Measurements from ENCODE around the gene FAM13B.

Gene FAM13B

GRCh38 chr5:137935190-137935589 is 97.7 kb downstream of the FAM13B start:
- peaks cover 37% of the 10 kb centered on the region for H3K36me3 ChIP-seq (ENCODE audit: control insufficient read depth, insufficient read depth, low read length)
- no peaks in the 10 kb centered on the region for H3K9me3 ChIP-seq (ENCODE audit: control insufficient read depth, low read length)
- WGBS, 2 experiments (ENCODE audit: insufficient coverage in 2 of 2) = no CpG with 5 or more reads among the region's 1 CpG
- H3K27ac ChIP-seq (ENCODE audit: low read depth, low read length, severe bottlenecking) = peak overlapping the region; percentile 11
- H3K4me1 ChIP-seq (ENCODE audit: control insufficient read depth, insufficient read depth, low read length, poor library complexity, severe bottlenecking) = no peaks in the 10 kb centered on the region
- H3K4me3 ChIP-seq (ENCODE audit: extremely low read depth, insufficient read depth, low read length, poor library complexity, severe bottlenecking) = no peak overlapping the region

- Histone ChIP-seq H3K27ac (ENCODE audit: low read depth, low read length, severe bottlenecking) (no peak overlapping the region), H3K4me3 (ENCODE audit: extremely low read depth, insufficient read depth, low read length, poor library complexity, severe bottlenecking) (no peak overlapping the region), H3K9me3 (ENCODE audit: control insufficient read depth, low read length) (no peaks in the 10 kb centered on the region), H3K4me1 (ENCODE audit: control insufficient read depth, insufficient read depth, low read length, poor library complexity, severe bottlenecking) (no peaks in the 10 kb centered on the region), H3K36me3 (ENCODE audit: control insufficient read depth, insufficient read depth, low read length) (peaks cover 22% of the 10 kb centered on the region)
- 92 to 100% methylated on average over 2 to 3 of the region's 3 CpGs for WGBS, 2 experiments (ENCODE audit: insufficient coverage in 2 of 2)
These were observed 99.4 kb downstream of the FAM13B start for GRCh38 chr5:137933491-137933911.

GRCh38 chr5:137932800-137933199 is 100.1 kb downstream of the FAM13B start:
- Histone ChIP-seq H3K4me1 (ENCODE audit: control insufficient read depth, insufficient read depth, low read length, poor library complexity, severe bottlenecking) (no peaks in the 10 kb centered on the region), H3K36me3 (ENCODE audit: control insufficient read depth, insufficient read depth, low read length) (peaks cover 23% of the 10 kb centered on the region), H3K4me3 (ENCODE audit: extremely low read depth, insufficient read depth, low read length, poor library complexity, severe bottlenecking) (no peak overlapping the region), H3K9me3 (ENCODE audit: control insufficient read depth, low read length) (no peaks in the 10 kb centered on the region), H3K27ac (ENCODE audit: low read depth, low read length, severe bottlenecking) (no peak overlapping the region)
- 100% methylated on average over 2 of the region's 3 CpGs; no CpG with 5 or more reads in 1 of the 2 experiments for WGBS, 2 experiments (ENCODE audit: insufficient coverage in 2 of 2)

- no peaks in the 10 kb centered on the region for H3K9me3 ChIP-seq (ENCODE audit: control insufficient read depth, low read length)
- H3K4me1 ChIP-seq (ENCODE audit: control insufficient read depth, insufficient read depth, low read length, poor library complexity, severe bottlenecking) = peaks cover 2% of the 10 kb centered on the region
- peaks cover 8% of the 10 kb centered on the region for H3K36me3 ChIP-seq (ENCODE audit: control insufficient read depth, insufficient read depth, low read length)
- no peak overlapping the region for H3K4me3 ChIP-seq (ENCODE audit: extremely low read depth, insufficient read depth, low read length, poor library complexity, severe bottlenecking)
- peak overlapping the region; percentile 36 for H3K27ac ChIP-seq (ENCODE audit: low read depth, low read length, severe bottlenecking)
- 84 to 85% methylated on average over 4 of the region's 4 CpGs for WGBS, 2 experiments (ENCODE audit: insufficient coverage in 2 of 2)
These were observed 109.0 kb downstream of the FAM13B start for GRCh38 chr5:137923856-137924255.

- peaks cover 2% of the 10 kb centered on the region for H3K4me1 ChIP-seq (ENCODE audit: control insufficient read depth, insufficient read depth, low read length, poor library complexity, severe bottlenecking)
- 73 to 86% methylated on average over 1 to 2 of the region's 3 CpGs for WGBS, 2 experiments (ENCODE audit: insufficient coverage in 2 of 2)
- no peaks in the 10 kb centered on the region for H3K36me3 ChIP-seq (ENCODE audit: control insufficient read depth, insufficient read depth, low read length)
- no peak overlapping the region for H3K27ac ChIP-seq (ENCODE audit: low read depth, low read length, severe bottlenecking)
- H3K4me3 ChIP-seq (ENCODE audit: extremely low read depth, insufficient read depth, low read length, poor library complexity, severe bottlenecking) = no peak overlapping the region
- no peaks in the 10 kb centered on the region for H3K9me3 ChIP-seq (ENCODE audit: control insufficient read depth, low read length)
These were observed 110.9 kb downstream of the FAM13B start for GRCh38 chr5:137921931-137922330.

GRCh38 chr5:137916923-137917322 is 116.0 kb downstream of the FAM13B start:
- 20 to 60% methylated on average over 1 of the region's 1 CpG for WGBS, 2 experiments (ENCODE audit: insufficient coverage in 2 of 2)
- no peak overlapping the region for H3K4me3 ChIP-seq (ENCODE audit: extremely low read depth, insufficient read depth, low read length, poor library complexity, severe bottlenecking)
- H3K27ac ChIP-seq (ENCODE audit: low read depth, low read length, severe bottlenecking) = no peak overlapping the region
- H3K9me3 ChIP-seq (ENCODE audit: control insufficient read depth, low read length) = peaks cover 3% of the 10 kb centered on the region
- no peaks in the 10 kb centered on the region for H3K36me3 ChIP-seq (ENCODE audit: control insufficient read depth, insufficient read depth, low read length)
- no peaks in the 10 kb centered on the region for H3K4me1 ChIP-seq (ENCODE audit: control insufficient read depth, insufficient read depth, low read length, poor library complexity, severe bottlenecking)

DNA sequence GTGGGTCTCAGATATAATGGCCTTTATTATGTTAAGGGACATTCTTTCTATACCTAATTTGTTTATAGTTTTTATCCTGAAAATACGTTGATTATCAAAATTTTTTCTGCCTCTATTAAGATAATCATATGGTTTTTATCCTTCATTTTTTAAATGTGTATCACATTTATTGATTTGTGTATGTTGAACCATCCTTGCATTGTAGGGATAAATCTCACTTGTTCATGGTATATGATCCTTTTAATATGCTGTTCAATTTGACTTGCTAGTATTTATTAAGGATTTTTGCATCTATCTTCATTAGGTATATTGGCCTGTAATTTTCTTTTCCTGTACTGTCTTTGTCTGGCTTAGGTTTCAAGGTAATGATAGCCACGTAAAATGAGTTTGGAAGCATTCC is 118.1 kb downstream of the FAM13B start:
- Histone ChIP-seq H3K27ac (ENCODE audit: low read depth, low read length, severe bottlenecking) (no peak overlapping the region), H3K9me3 (ENCODE audit: control insufficient read depth, low read length) (peaks cover 3% of the 10 kb centered on the region), H3K4me1 (ENCODE audit: control insufficient read depth, insufficient read depth, low read length, poor library complexity, severe bottlenecking) (no peaks in the 10 kb centered on the region), H3K36me3 (ENCODE audit: control insufficient read depth, insufficient read depth, low read length) (no peaks in the 10 kb centered on the region), H3K4me3 (ENCODE audit: extremely low read depth, insufficient read depth, low read length, poor library complexity, severe bottlenecking) (no peak overlapping the region)
- 100% methylated on average over 1 of the region's 2 CpGs; no CpG with 5 or more reads in 1 of the 2 experiments for WGBS, 2 experiments (ENCODE audit: insufficient coverage in 2 of 2)

DNA sequence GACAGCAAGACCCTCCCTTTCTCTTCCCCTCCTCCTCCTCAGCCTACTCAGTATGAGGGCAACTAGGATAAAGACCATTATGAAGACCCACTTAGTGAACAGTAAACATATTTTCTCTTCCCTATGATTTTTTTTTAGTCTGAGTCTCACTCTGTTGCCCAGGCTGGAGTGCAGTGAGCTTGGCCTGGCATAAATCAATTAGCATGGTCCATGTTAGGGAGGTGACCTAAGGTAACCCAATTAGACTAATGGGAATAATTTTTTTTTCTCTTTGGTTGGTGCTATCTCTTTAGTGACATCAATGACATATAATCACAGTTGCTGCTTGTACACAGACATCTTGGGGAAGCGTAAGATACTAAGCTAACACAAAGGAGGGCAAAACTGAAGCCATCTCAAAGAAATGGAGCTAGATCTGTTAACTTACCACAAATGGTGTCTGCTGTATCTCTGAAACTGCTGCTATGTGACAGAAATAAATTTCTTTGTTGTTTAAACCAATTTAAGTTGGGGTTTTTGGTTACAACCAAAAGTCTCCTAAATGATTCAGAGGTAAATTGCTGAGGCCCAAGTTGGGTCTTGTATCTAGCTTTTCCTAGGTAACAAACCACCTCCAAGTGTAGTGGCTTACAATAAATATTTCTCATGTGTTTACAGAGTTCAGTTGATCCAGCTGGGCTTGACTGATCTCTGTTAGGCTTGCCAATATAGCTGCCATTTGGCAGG is 130.3 kb downstream of the FAM13B start:
- no peaks in the 10 kb centered on the region for H3K4me1 ChIP-seq (ENCODE audit: control insufficient read depth, insufficient read depth, low read length, poor library complexity, severe bottlenecking)
- no peaks in the 10 kb centered on the region for H3K36me3 ChIP-seq (ENCODE audit: control insufficient read depth, insufficient read depth, low read length)
- WGBS, 2 experiments (ENCODE audit: insufficient coverage in 2 of 2) = 83% methylated on average over 1 of the region's 1 CpG; no CpG with 5 or more reads in 1 of the 2 experiments

GRCh38 chr5:137901011-137901817 is 131.7 kb downstream of the FAM13B start:
- no peak overlapping the region for H3K27ac ChIP-seq (ENCODE audit: low read depth, low read length, severe bottlenecking)
- 92 to 93% methylated on average over 3 to 4 of the region's 5 CpGs for WGBS, 2 experiments (ENCODE audit: insufficient coverage in 2 of 2)

More for the DNA sequence above, 130.3 kb downstream of the FAM13B start:
- H3K4me3 ChIP-seq (ENCODE audit: extremely low read depth, insufficient read depth, low read length, poor library complexity, severe bottlenecking) = no peak overlapping the region
- no peaks in the 10 kb centered on the region for H3K9me3 ChIP-seq (ENCODE audit: control insufficient read depth, low read length)
- no peak overlapping the region for H3K27ac ChIP-seq (ENCODE audit: low read depth, low read length, severe bottlenecking)

DNA sequence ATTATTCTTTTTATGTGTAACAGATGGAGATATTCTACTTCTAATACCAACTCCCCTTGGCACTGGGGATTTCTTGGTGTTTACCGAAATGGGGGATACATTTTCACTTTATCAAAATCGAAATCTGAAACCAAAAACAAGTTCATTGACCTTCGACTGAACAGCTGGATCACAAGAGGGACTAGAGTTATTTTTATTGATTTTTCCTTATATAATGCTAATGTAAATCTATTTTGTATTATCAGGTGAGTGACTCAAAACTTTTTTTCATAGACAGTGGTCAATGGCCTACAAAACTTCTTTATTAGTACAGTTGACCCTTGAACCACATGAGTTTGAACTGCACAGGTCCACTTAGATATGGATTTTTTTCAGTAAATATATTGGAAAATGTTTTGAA is 133.4 kb downstream of the FAM13B start:
- Histone ChIP-seq H3K9me3 (ENCODE audit: control insufficient read depth, low read length) (no peaks in the 10 kb centered on the region), H3K27ac (ENCODE audit: low read depth, low read length, severe bottlenecking) (no peak overlapping the region), H3K36me3 (ENCODE audit: control insufficient read depth, insufficient read depth, low read length) (no peaks in the 10 kb centered on the region), H3K4me1 (ENCODE audit: control insufficient read depth, insufficient read depth, low read length, poor library complexity, severe bottlenecking) (no peaks in the 10 kb centered on the region), H3K4me3 (ENCODE audit: extremely low read depth, insufficient read depth, low read length, poor library complexity, severe bottlenecking) (no peak overlapping the region)
- WGBS, 2 experiments (ENCODE audit: insufficient coverage in 2 of 2) = no CpG with 5 or more reads among the region's 3 CpGs

More at GRCh38 chr5:137901011-137901817, 131.7 kb downstream of the FAM13B start:
- no peak overlapping the region for H3K4me3 ChIP-seq (ENCODE audit: extremely low read depth, insufficient read depth, low read length, poor library complexity, severe bottlenecking)
- no peaks in the 10 kb centered on the region for H3K4me1 ChIP-seq (ENCODE audit: control insufficient read depth, insufficient read depth, low read length, poor library complexity, severe bottlenecking)
- H3K9me3 ChIP-seq (ENCODE audit: control insufficient read depth, low read length) = no peaks in the 10 kb centered on the region
- no peaks in the 10 kb centered on the region for H3K36me3 ChIP-seq (ENCODE audit: control insufficient read depth, insufficient read depth, low read length)

Measured in mesodermal cell (in vitro differentiated cells).